HepG2 (cell line): ENCODE measurements around the gene ARF4. TPM values are rescaled to one million over a fixed set of nuclear protein-coding genes. Genes with fewer than 3 reads are reported as not detected.
A peak's percentile ranks its signal among the peaks of the same experiment; 100 is the strongest.

Source experiments
- ARID4A ChIP-seq: sonication (generic); formaldehyde crosslinking; IDR thresholded peaks from 2 replicates; pipeline ENCODE4 v1.5.0; 2020; ENCODE audit warnings: mild to moderate bottlenecking, missing genetic modification reagents, borderline replicate concordance
- GTF2F1 ChIP-seq: fragments of 150-350 bp; IDR thresholded peaks from 2 replicates; pipeline ENCODE4 v1.6.1; 2014; ENCODE audit warnings: low read length
- GTF3A ChIP-seq: sonication (generic); formaldehyde crosslinking; conservative IDR thresholded peaks from 2 replicates; pipeline ENCODE4 v1.4.0; 2020; ENCODE audit warnings: mild to moderate bottlenecking, missing genetic modification reagents
- JUNB ChIP-seq: sonication (generic); formaldehyde crosslinking; IDR thresholded peaks from 2 replicates; pipeline ENCODE4 v1.8.0; 2022; ENCODE audit warnings: missing genetic modification reagents, mild to moderate bottlenecking, borderline replicate concordance
- MLX ChIP-seq: IDR thresholded peaks from 2 replicates; pipeline ENCODE4 v1.6.1; 2016
- PHB2 ChIP-seq: fragments of 450-650 bp; IDR thresholded peaks from 2 replicates; pipeline ENCODE4 v1.6.1; 2018; ENCODE audit not compliant: partially characterized antibody
- PLRG1 ChIP-seq: fragments of 450-650 bp; conservative IDR thresholded peaks from 2 replicates; pipeline ENCODE4 v1.6.1; 2016
- PRMT3 ChIP-seq: sonication (generic); formaldehyde crosslinking; IDR thresholded peaks from 2 replicates; pipeline ENCODE4 v1.8.1; 2022; ENCODE audit warnings: low read depth, mild to moderate bottlenecking, moderate library complexity, missing genetic modification reagents, borderline replicate concordance
- RXRB ChIP-seq: IDR thresholded peaks from 2 replicates; pipeline ENCODE4 v1.6.1; 2016; ENCODE audit warnings: borderline replicate concordance, missing genetic modification reagents, missing compliant biosample characterization
- U2AF1 ChIP-seq: fragments of 200-400 bp; formaldehyde crosslinking; optimal IDR thresholded peaks from 2 replicates; pipeline ENCODE3; 2017; ENCODE audit warnings: mild to moderate bottlenecking, low read depth, low read length
- ZFP1 ChIP-seq: IDR thresholded peaks from 2 replicates; pipeline ENCODE4 v1.6.1; 2016
- ZMYM3 ChIP-seq: sonication (generic); formaldehyde crosslinking; IDR thresholded peaks from 2 replicates; pipeline ENCODE4 v1.5.1; 2020; ENCODE audit warnings: mild to moderate bottlenecking, missing genetic modification reagents
- ZNF235 ChIP-seq: sonication (generic); formaldehyde crosslinking; IDR thresholded peaks from 2 replicates; pipeline ENCODE4 v1.8.1; 2023; ENCODE audit warnings: mild to moderate bottlenecking, missing genetic modification reagents, borderline replicate concordance
- ZNF260 ChIP-seq: sonication (generic); formaldehyde crosslinking; IDR thresholded peaks from 2 replicates; pipeline ENCODE4 v1.4.0; 2020; ENCODE audit warnings: missing genetic modification reagents, low read depth, mild to moderate bottlenecking, borderline replicate concordance
- ZNF556 ChIP-seq: sonication (generic); formaldehyde crosslinking; IDR thresholded peaks from 2 replicates; pipeline ENCODE4 v1.4.0; 2020; ENCODE audit warnings: mild to moderate bottlenecking, missing genetic modification reagents, borderline replicate concordance
- ZNF644 ChIP-seq: IDR thresholded peaks from 2 replicates; pipeline ENCODE4 v1.6.1; 2016; ENCODE audit warnings: low read depth
- ZSCAN20 ChIP-seq: sonication (generic); formaldehyde crosslinking; IDR thresholded peaks from 2 replicates; pipeline ENCODE4 v1.4.0; 2020; ENCODE audit warnings: missing genetic modification reagents, mild to moderate bottlenecking, borderline replicate concordance
- ZSCAN30 ChIP-seq: sonication (generic); formaldehyde crosslinking; IDR thresholded peaks from 2 replicates; pipeline ENCODE4 v1.5.0; 2020; ENCODE audit warnings: mild to moderate bottlenecking, missing genetic modification reagents
- polyA plus RNA-seq, 8 experiments: library from polyadenylated mRNA; depleted of rRNA in 3 of 8; stranded (reverse) in 7 of 8; unstranded in 1 of 8; fragments of >200 nt; fragmentation: Illumina TruSeq in 4 of 8; extraction: Trizol in 4 of 8; gene quantifications; 2 replicates each; pipeline versions ENCODE4 v1.2.1 to v1.2.3, GENCODE V29; 2011 to 2016; ENCODE audit warnings: low read depth in 4 of 8, missing spikeins in 1 of 8, mixed read lengths in 1 of 8; ENCODE audit not compliant: insufficient read depth in 1 of 8
- total RNA-seq, 5 experiments: library from RNA; depleted of rRNA; stranded (reverse); fragments of >200 nt; fragmentation: Illumina TruSeq; extraction: Trizol; gene quantifications; 2 replicates each; pipeline ENCODE4 v1.2.3, GENCODE V29; 2016; ENCODE audit warnings: low read depth in 1 of 5
- TF ChIP-seq, protein P1 (sequence below): IDR thresholded peaks from 2 replicates; pipeline ENCODE4 v1.6.1; 2016
- TF ChIP-seq, protein P2 (sequence below): sonication (generic); formaldehyde crosslinking; IDR thresholded peaks from 2 replicates; pipeline ENCODE4 v1.5.0; 2020; ENCODE audit warnings: mild to moderate bottlenecking, low read depth, missing genetic modification reagents, borderline replicate concordance
- TF ChIP-seq, protein P3 (sequence below): IDR thresholded peaks from 2 replicates; pipeline ENCODE4 v1.6.1; 2016; ENCODE audit warnings: missing compliant biosample characterization, missing genetic modification reagents, borderline replicate concordance

Gene ARF4
- total and polyA plus RNA-seq, 2 of the 13 experiments (the other 11 are each of a cell fraction or from before 2014, with no cell fraction given) = 184 to 250 TPM

- TF ChIP-seq ZMYM3 = no peak
- TF ChIP-seq ZSCAN20 = no peak
- no peak; the same call in none of the 2 replicates for TF ChIP-seq ARID4A (CRISPR knock-in tag)
- no peak for TF ChIP-seq ZNF260 (CRISPR knock-in tag)
- no peak for TF ChIP-seq MLX (CRISPR knock-in tag)
- TF ChIP-seq, protein P1, sequence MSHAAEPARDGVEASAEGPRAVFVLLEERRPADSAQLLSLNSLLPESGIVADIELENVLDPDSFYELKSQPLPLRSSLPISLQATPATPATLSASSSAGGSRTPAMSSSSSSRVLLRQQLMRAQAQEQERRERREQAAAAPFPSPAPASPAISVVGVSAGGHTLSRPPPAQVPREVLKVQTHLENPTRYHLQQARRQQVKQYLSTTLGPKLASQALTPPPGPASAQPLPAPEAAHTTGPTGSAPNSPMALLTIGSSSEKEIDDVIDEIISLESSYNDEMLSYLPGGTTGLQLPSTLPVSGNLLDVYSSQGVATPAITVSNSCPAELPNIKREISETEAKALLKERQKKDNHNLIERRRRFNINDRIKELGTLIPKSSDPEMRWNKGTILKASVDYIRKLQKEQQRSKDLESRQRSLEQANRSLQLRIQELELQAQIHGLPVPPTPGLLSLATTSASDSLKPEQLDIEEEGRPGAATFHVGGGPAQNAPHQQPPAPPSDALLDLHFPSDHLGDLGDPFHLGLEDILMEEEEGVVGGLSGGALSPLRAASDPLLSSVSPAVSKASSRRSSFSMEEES (CRISPR knock-in tag) = no peak
- TF ChIP-seq PLRG1 = no peak
- no peak for TF ChIP-seq ZSCAN30 (CRISPR knock-in tag)
- TF ChIP-seq ZNF235 (CRISPR knock-in tag) = peak; percentile 68; the same call in 1 of the 2 replicates
- no peak for TF ChIP-seq ZFP1
- TF ChIP-seq U2AF1 = no peak
- no peak for TF ChIP-seq JUNB (CRISPR knock-in tag)
- no peak for TF ChIP-seq ZNF644 (CRISPR knock-in tag)
- no peak for TF ChIP-seq PRMT3 (CRISPR knock-in tag)
- no peak for TF ChIP-seq RXRB (CRISPR knock-in tag)
- no peak for TF ChIP-seq PHB2
- TF ChIP-seq, protein P2, sequence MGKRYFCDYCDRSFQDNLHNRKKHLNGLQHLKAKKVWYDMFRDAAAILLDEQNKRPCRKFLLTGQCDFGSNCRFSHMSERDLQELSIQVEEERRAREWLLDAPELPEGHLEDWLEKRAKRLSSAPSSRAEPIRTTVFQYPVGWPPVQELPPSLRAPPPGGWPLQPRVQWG = no peak
- TF ChIP-seq, protein P3, sequence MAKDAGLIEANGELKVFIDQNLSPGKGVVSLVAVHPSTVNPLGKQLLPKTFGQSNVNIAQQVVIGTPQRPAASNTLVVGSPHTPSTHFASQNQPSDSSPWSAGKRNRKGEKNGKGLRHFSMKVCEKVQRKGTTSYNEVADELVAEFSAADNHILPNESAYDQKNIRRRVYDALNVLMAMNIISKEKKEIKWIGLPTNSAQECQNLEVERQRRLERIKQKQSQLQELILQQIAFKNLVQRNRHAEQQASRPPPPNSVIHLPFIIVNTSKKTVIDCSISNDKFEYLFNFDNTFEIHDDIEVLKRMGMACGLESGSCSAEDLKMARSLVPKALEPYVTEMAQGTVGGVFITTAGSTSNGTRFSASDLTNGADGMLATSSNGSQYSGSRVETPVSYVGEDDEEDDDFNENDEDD (CRISPR knock-in tag) = no peak
- no peak; the same call in 1 of the 2 replicates for TF ChIP-seq ZNF556 (CRISPR knock-in tag)
- no peak for TF ChIP-seq GTF2F1
- 0 out of 2 replicates have a peak, but pooled peaks have one; percentile 28 for TF ChIP-seq GTF3A
Measured at GRCh38 chr3:57556459-57557084, 40.6 kb downstream of the ARF4 start (continued).
